ENCODE data around the gene PRIM2.
"Not testable (repeated sequence)": the region's sequence is repeated elsewhere in the genome, so short reads cannot be mapped to it uniquely, and the experiment has no call there.

Gene PRIM2

GRCh38 chr6:57368965-57369731 lies 51.7 kb downstream of the PRIM2 start:
- DNase-seq: not testable (repeated sequence)

DNA sequence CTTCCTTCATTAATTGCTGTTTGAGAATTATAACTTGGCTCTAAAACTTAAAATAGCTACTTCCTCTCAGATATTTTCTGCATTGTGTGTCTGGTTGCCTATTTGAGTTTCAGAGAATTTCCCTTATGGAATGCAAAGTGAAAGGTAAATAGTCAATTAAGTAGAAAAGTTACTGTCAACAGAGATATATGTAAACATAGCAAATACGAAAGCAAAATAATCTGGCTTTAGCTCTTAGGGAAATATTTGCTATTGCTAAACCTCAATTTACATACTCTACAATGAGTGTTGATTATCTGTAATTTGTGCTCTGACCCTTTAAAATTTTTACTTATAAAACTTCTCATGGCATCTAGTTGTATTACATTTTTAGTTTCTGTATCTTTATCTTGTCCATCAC lies 54.3 kb downstream of the PRIM2 start:
- DNase-seq: not testable (repeated sequence)

GRCh38 chr6:57374764-57375163 lies 57.3 kb downstream of the PRIM2 start:
- not testable (repeated sequence) for DNase-seq

DNA sequence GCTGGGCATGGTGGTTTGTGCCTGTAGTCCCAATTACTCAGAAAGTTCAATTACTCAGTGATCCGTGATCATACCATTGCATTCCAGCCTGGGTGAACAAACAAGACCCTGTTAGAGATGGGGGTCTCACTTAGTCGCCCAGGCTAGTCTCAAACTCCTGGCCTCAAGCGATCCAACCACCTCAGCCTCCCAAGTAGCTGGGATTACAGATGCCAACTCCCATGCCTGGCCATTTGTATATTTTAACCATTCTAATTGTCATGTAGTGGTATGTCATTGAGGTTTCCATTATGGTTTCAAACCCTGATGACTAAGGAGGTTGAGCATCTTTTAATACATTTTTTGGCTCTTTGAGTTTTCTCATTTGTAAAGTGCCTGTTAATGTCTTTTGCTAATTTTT lies 58.7 kb downstream of the PRIM2 start:
- DNase-seq: not testable (repeated sequence)

DNA sequence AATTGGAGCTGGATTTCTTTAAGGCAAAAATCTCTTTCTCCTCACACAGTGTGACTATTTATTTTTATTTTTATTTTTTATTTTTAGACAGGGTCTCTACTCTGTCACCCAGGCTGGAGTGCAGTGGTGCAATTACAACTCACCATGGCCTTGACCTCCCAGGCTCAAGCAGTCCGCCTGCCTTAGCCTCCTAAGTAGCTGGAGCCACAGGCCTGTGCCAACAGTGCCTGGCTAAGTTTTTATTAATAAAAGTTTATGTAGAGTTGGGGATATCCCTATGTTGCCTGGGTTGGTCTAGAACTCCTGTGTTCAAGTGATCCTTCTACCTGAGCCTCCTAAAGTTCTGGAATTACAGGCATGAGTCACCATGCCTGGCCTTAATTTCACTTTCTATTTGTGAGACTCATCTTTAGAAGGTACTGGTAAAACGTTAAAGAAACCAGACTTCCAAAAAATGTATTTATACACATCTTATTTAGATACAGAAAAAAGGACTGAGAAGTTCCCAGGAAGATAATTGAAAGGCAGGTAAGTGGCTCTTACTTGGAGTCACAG lies 71.7 kb downstream of the PRIM2 start:
- DNase-seq: not testable (repeated sequence)

GRCh38 chr6:57390818-57391217 lies 73.4 kb downstream of the PRIM2 start:
- not testable (repeated sequence) for DNase-seq

DNA sequence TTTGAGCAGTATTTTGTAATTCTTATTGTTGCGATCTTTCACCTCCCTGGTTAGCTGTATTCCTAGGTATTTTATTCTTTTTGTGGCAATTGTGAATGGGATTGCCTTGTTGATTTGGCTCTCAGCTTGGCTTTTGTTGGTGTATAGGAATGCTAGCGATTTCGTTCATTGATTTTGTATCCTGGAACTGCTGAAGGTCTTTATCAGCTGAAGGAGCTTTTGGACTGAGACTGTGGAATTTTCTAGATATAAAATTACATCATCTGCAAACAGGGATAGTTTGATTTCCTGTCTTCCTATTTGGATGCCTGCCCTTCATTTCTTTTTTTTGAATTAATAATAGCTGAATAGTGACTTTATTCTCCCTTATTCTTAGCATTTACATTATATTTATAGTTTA lies 74.6 kb downstream of the PRIM2 start:
- not testable (repeated sequence) for DNase-seq

DNA sequence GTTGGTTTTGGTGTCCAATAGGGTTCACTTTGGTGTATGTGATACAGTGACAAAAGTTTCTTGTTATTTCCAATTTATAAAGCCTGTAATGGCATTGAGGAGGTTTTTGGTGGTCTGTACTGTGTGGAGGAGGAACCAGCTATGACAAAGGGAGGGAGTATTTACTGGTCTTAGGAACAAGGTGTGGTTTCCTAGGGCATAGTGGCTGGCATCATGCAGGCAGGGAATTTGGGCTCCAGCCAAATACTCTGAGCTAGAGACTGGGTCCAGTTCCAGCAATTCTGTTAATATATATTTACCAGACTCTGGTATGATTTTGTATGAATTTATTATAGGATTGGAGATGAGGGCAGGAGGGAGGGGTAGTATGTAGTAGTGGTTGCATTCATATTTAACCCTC lies 101.9 kb downstream of the PRIM2 start:
- not testable (repeated sequence) for DNase-seq

DNA sequence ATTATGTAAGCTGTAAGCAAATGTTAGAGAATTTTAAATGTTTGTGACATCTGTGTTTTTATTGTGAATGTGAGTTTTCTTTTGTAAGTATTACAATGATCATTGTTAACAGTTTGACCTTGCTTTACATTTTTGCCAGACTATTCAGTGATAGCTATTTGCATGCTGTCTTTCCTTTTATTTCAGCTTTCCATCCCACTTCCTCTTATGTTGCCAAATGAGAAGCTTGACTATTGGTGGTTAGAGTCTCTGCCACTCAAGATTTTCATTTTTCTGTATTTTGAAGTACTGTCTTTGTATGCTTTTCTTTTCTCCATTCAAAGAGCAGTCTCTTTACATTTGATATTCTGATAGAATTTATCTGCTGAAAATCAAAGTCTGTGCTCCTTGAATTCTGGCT lies 104.1 kb downstream of the PRIM2 start:
- DNase-seq: peak in 1 of 2 donors; percentile 12

DNA sequence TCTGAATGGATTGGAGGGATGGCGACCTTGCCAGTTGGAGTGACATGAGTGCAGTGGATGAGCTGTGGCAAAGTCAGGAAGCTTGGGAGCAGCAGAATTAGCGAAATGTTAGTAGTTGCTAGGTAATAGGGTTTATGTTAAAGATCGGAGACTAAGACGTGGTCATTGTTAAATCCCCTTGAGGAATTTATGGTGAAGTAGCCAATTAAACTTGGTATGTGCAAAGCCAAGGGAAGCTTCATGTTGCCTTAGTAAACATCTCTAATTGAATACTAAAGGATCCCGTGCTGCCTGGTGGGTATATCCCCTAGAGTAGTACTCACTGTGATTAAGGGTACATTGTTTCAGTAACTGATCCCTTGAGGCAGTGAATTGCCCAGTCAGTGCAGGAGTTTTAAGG lies 106.0 kb downstream of the PRIM2 start:
- no peak for DNase-seq

GRCh38 chr6:57431742-57432141 lies 114.3 kb downstream of the PRIM2 start:
- not testable (repeated sequence) for DNase-seq

DNA sequence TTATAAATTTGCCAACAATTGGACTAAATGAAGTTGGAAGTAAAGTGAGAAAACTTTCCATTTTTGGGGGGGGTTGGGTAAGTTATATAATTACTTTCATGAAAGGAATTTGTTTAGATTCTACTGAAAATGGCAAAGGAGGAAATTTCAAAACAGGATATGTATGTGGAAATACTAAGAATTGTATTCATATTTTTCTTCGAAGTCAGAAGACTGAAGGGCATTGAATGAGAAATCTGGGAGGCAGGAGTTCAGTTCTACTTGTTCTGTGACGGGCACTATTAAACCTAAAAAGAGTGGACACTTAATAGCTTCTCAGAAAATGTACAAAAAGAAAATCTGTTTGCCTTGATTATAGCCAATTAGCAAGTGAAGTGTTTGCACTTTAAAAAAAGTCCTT lies 114.7 kb downstream of the PRIM2 start:
- peak; percentile 13 to 76 for DNase-seq

GRCh38 chr6:57432919-57433684 lies 115.7 kb downstream of the PRIM2 start:
- DNase-seq: peak; percentile 30 to 49

- not testable (repeated sequence) for DNase-seq
Measured at GRCh38 chr6:57433790-57434189, 116.4 kb downstream of the PRIM2 start.

GRCh38 chr6:57434944-57435343 lies 117.5 kb downstream of the PRIM2 start:
- no peak for DNase-seq

DNA sequence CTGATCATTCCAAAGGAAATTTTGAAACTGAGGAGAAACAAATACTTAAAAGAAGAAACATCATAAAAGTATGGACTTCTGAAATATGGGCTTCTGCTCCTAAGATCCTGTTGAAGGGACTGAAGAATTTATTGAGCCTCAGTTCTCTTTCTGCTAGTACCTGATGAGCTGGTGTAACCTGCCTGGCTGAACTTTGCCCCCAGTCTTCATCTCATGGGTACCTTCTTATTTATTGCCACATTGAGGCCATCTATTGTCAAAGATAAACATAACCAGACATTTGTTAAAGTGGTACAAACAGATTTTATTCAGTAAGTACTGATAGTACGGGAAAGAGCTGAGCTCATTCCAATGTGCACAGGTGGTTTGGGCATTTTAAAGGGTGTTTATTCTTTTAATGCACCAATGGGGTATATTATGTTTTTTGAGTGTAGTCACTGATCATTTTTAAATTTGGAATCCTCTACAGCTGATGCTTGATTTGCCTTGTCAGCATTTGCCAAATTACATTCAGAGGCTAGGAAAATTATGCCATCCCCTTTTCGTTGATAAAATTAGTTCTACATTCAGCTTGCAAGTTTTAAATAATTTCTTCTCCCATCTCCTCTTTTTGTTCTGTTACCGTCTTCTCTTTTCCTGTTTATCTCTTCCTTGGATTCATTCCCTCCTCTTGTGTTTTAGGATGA lies 118.2 kb downstream of the PRIM2 start:
- DNase-seq: no peak

- DNase-seq: not testable (repeated sequence)
Measured at GRCh38 chr6:57440735-57441134, 123.3 kb downstream of the PRIM2 start.

DNA sequence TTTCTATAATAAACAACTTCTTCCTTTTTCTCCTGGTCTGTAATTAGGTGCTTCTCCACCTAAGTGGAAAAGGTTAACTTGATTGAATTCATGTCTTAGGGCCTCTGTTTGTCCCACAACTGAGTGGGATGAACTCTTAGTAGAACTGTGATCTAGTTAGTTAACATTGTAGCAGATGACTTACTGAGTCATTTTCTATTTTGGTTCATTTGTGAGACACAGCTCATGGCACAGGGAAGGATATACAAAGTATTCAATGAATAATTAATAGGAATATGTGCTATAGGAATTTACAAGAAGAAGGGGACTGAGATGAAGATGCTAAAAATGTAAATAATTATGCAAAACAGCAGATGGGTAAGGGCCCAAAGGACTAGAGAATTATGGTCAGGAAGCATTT lies 124.7 kb downstream of the PRIM2 start:
- DNase-seq: peak in 1 of 2 donors; percentile 35

GRCh38 chr6:57443181-57443580 lies 125.8 kb downstream of the PRIM2 start:
- DNase-seq: not testable (repeated sequence)

DNA sequence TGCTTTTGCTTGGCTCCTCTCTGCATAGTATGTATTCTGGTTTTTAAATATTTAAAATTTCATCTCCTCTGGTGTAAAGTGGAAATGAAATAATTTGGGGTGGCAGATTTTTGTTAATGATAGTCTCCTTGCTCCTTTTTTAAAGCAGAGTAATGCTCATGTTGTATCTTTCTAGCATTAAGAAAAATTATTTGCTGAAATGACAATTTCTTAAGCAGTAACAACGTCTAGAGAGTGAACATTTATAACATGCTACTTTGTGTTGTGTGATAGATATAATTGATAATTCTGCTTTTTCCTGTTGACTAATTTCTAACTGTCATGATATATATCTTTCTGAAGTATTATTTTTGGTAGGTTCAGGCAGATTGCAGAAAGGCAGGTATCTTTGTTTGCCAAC lies 127.4 kb downstream of the PRIM2 start:
- DNase-seq: not testable (repeated sequence)

DNA sequence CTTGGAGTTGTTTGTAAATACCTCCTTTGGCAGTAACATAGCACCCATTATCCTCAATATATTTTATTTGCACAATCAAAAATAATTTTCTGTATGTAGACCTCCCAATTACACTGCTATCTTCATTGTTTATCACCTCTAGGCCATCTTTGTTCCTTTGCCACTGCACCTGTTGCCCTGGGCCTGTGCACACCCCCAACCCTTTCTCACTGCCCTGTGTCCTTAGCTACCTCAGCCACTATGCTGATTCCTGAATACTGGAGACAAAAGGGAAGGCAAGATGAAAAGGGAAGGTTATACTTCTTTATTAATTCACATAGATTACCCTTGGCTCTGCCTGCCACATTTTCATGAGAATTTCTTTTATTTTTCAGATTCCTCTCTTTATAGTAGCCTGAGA lies 127.9 kb downstream of the PRIM2 start:
- not testable (repeated sequence) for DNase-seq

DNA sequence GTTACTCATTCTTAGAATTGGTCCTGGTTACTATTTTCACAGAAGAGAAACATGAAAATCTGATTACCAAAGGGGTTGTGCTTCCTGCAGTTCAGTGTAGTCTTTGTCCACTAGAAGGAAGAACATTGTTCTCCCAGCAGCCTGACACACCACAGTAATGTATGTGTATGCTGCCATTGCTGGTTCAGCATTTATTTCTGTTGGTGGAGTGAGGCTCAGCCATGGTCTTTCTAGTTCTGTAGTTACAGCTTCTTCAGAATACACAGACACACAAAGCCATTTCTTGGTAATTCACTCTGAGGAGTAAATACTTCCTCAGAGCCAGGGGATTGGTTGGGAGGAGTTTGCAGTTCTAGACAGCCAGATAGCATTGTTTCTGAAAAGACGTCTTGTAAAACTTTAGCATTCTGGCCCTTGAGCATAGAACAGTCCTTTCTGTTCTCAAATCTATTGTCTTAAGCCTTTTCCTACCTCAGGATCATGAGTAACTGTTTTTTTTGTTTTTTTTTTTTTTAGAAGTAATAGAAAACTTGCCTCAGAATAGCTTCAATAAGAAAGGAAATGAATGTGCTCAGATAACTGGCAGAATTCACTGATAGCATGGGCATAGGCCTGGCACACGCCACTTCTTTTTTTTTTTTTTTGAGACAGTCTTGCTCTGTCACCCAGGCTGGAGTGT lies 128.5 kb downstream of the PRIM2 start:
- not testable (repeated sequence) for DNase-seq

All from inflammatory macrophage (primary cell).